HFFc6 (cell line): ENCODE measurements around the gene MCM3. TPM values are rescaled to one million over a fixed set of nuclear protein-coding genes. Genes with fewer than 3 reads are reported as not detected.

Source experiments
- DNase-seq: peaks from one replicate; pipeline ENCODE4 v3.0.0-alpha.2; 2018
- H3K27ac Mint-ChIP-seq: 2 replicates; pipeline ENCODE4 v1.8.0; 2020; ENCODE audit warnings: mild to moderate bottlenecking, mixed read lengths
- H3K27me3 Mint-ChIP-seq: 2 replicates; pipeline ENCODE4 v1.8.0; 2021; ENCODE audit warnings: mild to moderate bottlenecking, moderate library complexity, mixed read lengths; ENCODE audit not compliant: insufficient read depth
- H3K36me3 Mint-ChIP-seq: 2 replicates; pipeline ENCODE4 v1.8.0; 2021; ENCODE audit warnings: low read depth, mixed read lengths
- H3K4me1 Mint-ChIP-seq: 2 replicates; pipeline ENCODE4 v1.8.0; 2020; ENCODE audit warnings: low read depth, mixed read lengths
- H3K4me3 Mint-ChIP-seq: 2 replicates; pipeline ENCODE4 v1.8.0; 2020; ENCODE audit warnings: mild to moderate bottlenecking, moderate library complexity, mixed read lengths
- H3K9me3 Mint-ChIP-seq: 2 replicates; pipeline ENCODE4 v1.8.0; 2020; ENCODE audit warnings: mild to moderate bottlenecking, mixed read lengths
- total RNA-seq, 6 experiments: library from RNA; stranded (reverse); fragmentation: NEBNext Ultra II Directional; extraction: Animal tissue kit (Norgen Biotek cat#: 25700); gene quantifications; 2 replicates in 1 of 6; 3 replicates in 5 of 6; pipeline ENCODE4 v1.2.3, GENCODE V29; 2021
- TF ChIP-seq, protein P1 (sequence below): fragments of 200-600 bp; sonication (generic); IDR thresholded peaks from 2 replicates; pipeline ENCODE4 v1.5.0; 2021; ENCODE audit warnings: antibody characterized with exemption, mild to moderate bottlenecking

Gene MCM3
- total RNA-seq, 6 experiments from 2014 or later = 32.5 to 57.6 (median 54.5) TPM

GRCh38 chr6:52288841-52289240 lies 4.3 kb upstream of the MCM3 start:
- DNase-seq = no peak
- no peak overlapping the region for H3K27ac Mint-ChIP-seq
- H3K36me3 Mint-ChIP-seq = no peaks in the 10 kb centered on the region
- no peaks in the 10 kb centered on the region; the same call in 1 of the 2 replicates for H3K27me3 Mint-ChIP-seq
- no peak overlapping the region for H3K4me3 Mint-ChIP-seq
- peaks cover 4% of the 10 kb centered on the region for H3K4me1 Mint-ChIP-seq
- no peaks in the 10 kb centered on the region for H3K9me3 Mint-ChIP-seq
- TF ChIP-seq, protein P1, sequence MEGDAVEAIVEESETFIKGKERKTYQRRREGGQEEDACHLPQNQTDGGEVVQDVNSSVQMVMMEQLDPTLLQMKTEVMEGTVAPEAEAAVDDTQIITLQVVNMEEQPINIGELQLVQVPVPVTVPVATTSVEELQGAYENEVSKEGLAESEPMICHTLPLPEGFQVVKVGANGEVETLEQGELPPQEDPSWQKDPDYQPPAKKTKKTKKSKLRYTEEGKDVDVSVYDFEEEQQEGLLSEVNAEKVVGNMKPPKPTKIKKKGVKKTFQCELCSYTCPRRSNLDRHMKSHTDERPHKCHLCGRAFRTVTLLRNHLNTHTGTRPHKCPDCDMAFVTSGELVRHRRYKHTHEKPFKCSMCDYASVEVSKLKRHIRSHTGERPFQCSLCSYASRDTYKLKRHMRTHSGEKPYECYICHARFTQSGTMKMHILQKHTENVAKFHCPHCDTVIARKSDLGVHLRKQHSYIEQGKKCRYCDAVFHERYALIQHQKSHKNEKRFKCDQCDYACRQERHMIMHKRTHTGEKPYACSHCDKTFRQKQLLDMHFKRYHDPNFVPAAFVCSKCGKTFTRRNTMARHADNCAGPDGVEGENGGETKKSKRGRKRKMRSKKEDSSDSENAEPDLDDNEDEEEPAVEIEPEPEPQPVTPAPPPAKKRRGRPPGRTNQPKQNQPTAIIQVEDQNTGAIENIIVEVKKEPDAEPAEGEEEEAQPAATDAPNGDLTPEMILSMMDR = no peak

DNA sequence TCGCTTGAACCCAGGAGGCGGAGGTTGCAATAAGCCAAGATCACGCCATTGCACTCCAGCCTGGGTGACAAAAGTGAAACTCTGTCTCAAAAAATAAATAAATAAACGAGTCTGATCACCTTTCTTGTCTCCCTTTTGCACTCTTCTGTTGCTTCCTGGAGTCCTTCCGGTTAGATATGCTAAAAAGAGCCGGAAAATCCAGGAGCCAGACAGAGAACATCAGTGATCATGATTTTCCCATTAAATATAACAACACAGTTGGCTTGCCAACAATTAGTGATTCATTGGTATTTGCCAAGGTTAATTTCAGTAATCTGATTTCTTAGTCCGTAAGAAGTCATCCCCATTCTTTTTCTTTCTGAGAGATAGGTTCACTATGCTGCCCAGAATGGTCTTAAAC lies 3.7 kb upstream of the MCM3 start:
- Mint-ChIP-seq H3K9me3 (no peaks in the 10 kb centered on the region), H3K27ac (no peak overlapping the region), H3K4me3 (no peak overlapping the region), H3K27me3 (no peaks in the 10 kb centered on the region; the same call in 1 of the 2 replicates), H3K4me1 (peaks cover 10% of the 10 kb centered on the region), H3K36me3 (peaks cover 4% of the 10 kb centered on the region; the same call in 1 of the 2 replicates)
- DNase-seq = no peak
- TF ChIP-seq, protein P1 = no peak

DNA sequence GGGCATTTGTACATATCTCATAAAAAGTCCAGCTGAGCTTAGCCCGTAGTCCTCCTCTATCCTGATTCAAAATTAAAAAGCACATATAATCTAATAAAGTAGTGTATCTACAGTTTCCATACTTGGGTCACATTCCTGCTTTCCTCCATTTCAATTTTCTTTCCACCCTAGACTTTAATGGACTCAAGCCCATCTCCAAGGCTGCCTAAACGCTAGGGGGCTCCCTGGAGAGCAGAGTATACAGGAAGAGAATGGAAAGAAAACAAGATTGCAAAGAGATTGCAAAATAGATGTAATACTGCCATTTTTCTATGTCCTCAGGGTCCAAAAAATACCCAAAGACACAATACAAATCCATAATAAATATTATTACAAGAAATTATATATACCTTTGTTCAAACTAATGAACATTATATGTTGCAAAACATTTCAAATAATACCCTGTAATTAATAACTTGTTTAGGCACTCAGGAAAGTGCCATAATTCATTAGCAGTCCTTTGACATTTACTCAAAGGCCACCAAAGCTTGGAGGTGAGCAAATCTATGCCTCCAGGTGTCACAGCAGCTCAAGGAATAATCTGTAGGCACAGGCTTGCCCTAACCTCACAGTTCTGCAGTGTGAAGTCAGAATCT lies 2.4 kb upstream of the MCM3 start:
- no peak overlapping the region for H3K4me3 Mint-ChIP-seq
- no peak overlapping the region for H3K27ac Mint-ChIP-seq

DNA sequence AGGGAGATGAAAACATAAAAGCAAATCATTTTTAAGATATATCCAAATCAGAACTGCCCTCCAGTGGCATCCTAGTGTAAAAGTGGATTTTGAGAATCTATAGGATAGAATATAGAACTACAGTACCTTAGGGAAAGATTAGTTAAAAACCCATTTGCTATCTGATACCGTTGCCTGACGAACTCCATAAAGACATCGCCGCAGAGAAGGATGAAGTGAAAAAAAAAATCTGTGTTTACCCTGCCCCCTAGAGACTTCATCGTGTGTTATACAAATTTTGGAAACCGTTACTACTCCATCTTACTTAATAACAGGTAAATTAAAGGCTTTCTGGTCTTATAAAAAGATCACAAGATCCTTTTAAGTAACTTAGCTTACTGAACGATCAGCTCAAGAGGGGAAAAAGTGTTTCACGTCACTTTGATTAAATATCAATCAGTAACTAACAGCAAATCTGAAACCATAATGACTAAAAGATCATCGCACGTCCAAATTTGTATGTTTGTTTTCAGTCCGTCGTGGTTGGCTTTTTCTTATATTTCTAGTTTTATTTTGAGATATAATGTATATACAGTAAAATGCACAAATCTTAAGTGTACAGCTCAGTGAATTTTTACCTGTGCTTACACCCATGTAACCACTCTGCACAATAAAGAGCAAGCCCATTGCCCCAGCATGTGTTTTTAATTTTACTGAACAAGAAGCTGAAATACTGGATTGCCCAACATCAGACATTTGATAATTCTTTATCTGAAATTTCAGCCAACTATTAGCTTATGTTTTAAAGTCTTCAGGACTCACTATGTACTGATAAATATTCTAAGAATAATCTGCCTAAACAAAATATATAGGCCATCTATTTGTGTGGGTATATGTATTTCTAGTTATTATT lies 881 bp upstream of the MCM3 start:
- no peak overlapping the region for H3K27ac Mint-ChIP-seq
- DNase-seq = peak; percentile 8
- H3K4me3 Mint-ChIP-seq = no peak overlapping the region
- peaks cover 21% of the 10 kb centered on the region for H3K4me1 Mint-ChIP-seq
- TF ChIP-seq, protein P1 = peak; percentile 69
- no peaks in the 10 kb centered on the region for H3K9me3 Mint-ChIP-seq
- peaks cover 16% of the 10 kb centered on the region; the same call in 1 of the 2 replicates for H3K36me3 Mint-ChIP-seq
- H3K27me3 Mint-ChIP-seq = no peaks in the 10 kb centered on the region

More for the DNA sequence above, 2.4 kb upstream of the MCM3 start:
- Mint-ChIP-seq H3K9me3 (no peaks in the 10 kb centered on the region), H3K27me3 (no peaks in the 10 kb centered on the region; the same call in 1 of the 2 replicates), H3K36me3 (peaks cover 6% of the 10 kb centered on the region; the same call in 1 of the 2 replicates), H3K4me1 (peaks cover 21% of the 10 kb centered on the region)
- TF ChIP-seq, protein P1 = peak; percentile 84
- DNase-seq = peak; percentile 70

- no peak overlapping the region for H3K4me3 Mint-ChIP-seq
- H3K9me3 Mint-ChIP-seq = no peaks in the 10 kb centered on the region
- H3K27me3 Mint-ChIP-seq = no peaks in the 10 kb centered on the region
- peak; percentile 4 for DNase-seq
- no peak overlapping the region; the same call in 1 of the 2 replicates for H3K27ac Mint-ChIP-seq
- H3K4me1 Mint-ChIP-seq = peaks cover 21% of the 10 kb centered on the region
- TF ChIP-seq, protein P1 = no peak
- peaks cover 20% of the 10 kb centered on the region; the same call in 1 of the 2 replicates for H3K36me3 Mint-ChIP-seq
Measured at GRCh38 chr6:52284131-52284459, 447 bp downstream of the MCM3 start.
